COR-L47 (cell line): ENCODE results near the gene PSMB1.
A peak's percentile ranks its signal among the peaks of the same experiment; 100 is the strongest.

Source experiments
- DNase-seq: peaks from one replicate; lab custom pipeline; 2025; lab: John Stamatoyannopoulos, UW

Gene PSMB1

GRCh38 chr6:170552765-170553533 lies at the start of gene PSMB1:
PSMB1 (minus strand) TSS chr6:170553307; CDS start chr6:170553242, 65 bp downstream.
- DNase-seq: peak; percentile 70

DNA sequence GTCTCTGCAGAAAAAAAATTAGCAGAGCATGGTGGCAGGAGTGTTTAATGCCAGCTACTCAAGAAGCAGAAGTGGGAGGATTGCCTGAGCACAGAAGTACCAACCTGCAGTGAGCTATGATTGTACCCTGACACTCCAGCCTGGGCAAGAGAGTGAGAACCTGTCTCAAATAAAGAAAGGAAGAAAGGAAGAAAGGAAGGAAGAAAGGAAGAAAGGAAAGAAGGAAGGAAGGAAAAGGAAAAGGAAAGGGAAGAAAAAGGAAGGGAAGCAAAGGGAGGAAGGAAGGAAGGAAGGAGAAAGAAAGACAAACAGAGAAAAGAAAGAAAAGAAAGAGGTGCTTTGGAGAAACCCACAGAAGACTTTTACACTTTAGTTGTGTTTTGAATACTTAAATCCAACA lies 44.2 kb upstream of the PSMB1 start:
- DNase-seq: no peak

DNA sequence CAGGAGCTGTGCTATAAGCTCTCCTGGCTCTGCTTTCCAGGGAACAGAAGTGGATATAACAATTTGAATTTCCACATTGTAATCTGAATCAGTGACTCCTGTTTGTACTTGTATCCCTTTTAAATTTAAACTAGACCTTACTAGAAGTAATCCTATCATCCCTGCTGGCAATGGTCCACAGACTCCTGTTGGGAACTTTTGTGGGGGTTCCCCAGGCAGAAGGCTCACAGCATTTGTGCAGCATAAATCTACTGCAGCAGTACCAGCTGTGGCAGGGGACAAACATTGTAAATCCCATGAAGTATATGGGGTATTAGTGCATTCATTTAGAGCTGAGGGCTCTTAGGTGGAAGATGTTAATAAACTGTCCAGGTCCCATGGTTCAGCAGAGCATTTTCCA lies 43.3 kb upstream of the PSMB1 start:
- DNase-seq: no peak

GRCh38 chr6:170590725-170591124 lies 37.6 kb upstream of the PSMB1 start:
- no peak for DNase-seq

- DNase-seq: no peak
Measured at GRCh38 chr6:170584954-170585498, 31.9 kb upstream of the PSMB1 start.

DNA sequence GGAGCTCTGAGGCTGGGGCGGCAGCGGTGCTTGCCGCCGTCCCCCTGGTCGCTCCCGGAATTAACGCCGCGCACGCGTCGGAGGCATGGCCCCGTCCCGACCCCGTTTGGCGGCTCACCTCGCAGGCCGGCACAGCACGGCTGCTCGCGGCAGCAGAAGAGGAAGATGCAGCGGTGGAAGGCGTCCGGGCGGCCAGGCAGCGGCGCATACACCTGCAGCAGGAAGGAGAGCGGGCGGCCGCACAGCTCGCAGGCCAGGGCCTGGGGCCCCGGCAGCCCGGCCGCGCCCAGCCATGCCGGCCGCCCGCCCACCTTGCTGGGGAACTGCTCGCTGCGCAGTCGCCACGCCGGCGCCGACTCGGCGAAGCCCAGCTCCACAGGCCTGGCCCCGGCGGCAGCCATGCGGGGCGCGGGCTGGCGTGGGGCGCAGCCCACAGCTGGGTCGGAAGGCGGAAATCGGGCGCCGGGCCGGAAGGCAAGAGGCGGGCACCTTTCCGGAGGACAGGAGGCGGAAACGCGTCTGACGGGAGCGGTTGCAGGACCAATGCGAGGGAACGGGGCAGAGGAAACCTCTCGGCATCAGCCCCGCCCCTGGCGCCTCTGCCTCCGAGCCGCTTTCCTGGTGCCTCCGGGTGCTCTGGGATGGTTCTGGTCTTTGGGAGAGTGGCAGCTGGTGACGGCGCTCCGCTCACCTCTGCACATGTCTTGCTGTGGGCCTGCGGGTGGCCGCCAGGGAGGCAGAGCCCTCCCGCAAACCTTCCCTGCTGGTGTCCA lies 31.3 kb upstream of the PSMB1 start, which contains the start of gene PDCD2:
Gene PDCD2 (minus strand): TSS at position 457 of the 773 bp plus-strand sequence. CDS start 56 bp downstream, at position 401.
- DNase-seq: peak; percentile 62

DNA sequence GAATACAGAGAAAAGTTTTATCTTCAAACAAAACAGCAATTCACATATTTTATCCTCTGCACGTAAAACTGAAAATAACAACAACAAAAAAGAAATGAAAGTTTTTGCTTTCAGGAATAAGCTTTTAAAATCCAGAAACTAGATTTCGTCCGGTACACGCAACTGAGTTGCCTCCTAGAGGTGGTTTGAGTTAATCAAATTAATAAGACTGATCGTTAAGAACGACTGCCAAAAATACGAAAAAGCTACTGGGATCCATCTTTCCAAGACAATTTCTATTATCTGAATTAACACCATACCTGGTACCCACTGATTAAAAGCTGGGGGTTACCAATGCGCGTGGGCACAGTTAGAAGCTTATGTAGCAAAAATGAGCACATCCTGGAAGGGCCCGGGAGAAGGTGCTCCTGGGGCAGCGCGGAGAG lies 30.7 kb upstream of the PSMB1 start:
- no peak for DNase-seq

GRCh38 chr6:170578909-170579308 lies 25.8 kb upstream of the PSMB1 start:
- DNase-seq: no peak

- no peak for DNase-seq
Measured at GRCh38 chr6:170575250-170575649, 22.1 kb upstream of the PSMB1 start.

DNA sequence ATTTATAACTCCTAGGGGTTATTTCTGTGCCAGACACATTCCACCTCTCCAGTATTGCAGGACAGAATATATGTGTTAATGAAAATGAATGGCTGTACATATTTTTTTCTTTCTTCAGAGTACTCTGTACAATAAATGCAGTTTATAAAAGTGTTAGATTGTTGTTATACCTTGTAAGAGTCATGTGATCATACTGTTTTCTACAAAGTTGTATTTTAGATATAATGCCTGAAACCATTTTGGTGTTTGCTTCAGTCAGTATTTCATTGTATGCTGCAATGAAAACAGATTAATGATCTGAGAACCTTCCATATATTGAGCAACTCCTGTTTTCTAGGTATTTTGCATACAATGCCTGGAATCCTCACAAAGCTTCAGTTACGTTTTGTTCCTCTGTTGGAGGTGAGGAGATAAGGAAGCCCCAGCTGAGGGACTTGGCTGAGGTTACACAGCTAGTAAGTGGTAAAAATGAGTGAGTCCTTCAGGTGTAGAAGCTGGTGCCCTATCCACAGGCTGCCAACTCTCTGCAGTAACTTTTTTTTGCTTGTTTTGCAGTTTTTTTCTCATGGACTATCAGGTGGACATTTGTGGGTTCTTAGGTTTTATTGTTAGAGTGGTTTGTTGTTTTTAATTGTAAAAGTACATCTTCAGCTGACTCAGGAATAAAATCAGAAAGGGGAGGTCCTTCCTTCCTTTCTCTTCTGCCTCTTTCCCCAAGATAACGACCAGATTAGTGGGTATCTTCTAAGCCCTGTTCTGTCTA lies 19.8 kb upstream of the PSMB1 start:
- DNase-seq: no peak

DNA sequence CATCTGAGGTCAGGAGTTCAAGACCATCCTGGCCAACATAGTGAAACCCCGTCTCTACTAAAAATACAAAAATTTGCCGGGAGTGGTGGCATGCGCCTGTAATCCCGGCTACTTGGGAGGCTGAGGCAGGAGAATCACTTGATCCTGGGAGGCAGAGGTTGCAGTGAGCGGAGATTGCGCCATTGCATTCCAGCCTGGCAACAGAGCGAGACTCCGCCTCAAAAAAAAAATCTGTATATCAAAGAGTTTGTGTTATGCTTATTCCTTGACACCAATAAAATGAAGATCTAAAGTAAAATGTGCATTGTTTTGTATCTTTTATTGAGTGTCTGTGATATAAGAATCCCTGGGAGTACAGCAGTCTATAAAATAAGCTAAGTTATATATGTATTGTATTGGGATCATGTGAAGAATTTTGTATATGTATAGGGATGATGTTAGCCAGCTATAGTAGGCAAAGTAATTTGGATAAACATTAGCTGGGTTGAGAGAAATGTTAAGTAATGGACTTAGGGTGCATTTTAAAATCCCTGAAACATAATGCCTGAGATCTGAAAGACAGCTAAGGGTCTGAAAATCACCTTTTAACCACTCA lies 11.9 kb upstream of the PSMB1 start:
- DNase-seq: no peak

GRCh38 chr6:170561555-170561954 lies 8.4 kb upstream of the PSMB1 start:
- DNase-seq: no peak

- DNase-seq: no peak
Measured at GRCh38 chr6:170555305-170555704, 2.2 kb upstream of the PSMB1 start.

DNA sequence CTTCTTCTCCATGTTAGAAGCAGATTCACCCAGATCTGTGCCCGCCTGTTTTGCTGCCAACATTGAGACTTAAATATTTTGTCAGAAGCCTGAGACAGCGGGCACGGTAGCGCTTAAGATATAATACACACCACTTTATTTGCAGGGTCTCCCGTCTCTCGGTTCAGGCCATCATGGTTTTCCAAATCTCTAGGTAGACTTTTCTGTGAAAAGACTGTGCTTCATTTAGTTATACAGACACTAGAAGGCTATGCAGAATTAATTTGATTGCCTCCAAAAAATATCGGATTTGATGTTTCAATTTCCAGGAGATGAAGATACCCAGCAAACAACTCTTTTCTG lies 1.7 kb upstream of the PSMB1 start:
- no peak for DNase-seq

- peak; percentile 88 for DNase-seq
Measured at GRCh38 chr6:170554013-170554795, 1.1 kb upstream of the PSMB1 start, which contains the start of gene TBP. TBP (plus strand) TSS chr6:170554369; CDS start chr6:170557030, 2,661 bp downstream.

- no peak for DNase-seq
Measured at GRCh38 chr6:170553534-170554012, 466 bp upstream of the PSMB1 start.

- no peak for DNase-seq
Measured at GRCh38 chr6:170545405-170545804, 7.7 kb downstream of the PSMB1 start.

- no peak for DNase-seq
Measured at GRCh38 chr6:170542031-170542719, 10.9 kb downstream of the PSMB1 start.

GRCh38 chr6:170537329-170537728 lies 15.8 kb downstream of the PSMB1 start:
- no peak for DNase-seq

DNA sequence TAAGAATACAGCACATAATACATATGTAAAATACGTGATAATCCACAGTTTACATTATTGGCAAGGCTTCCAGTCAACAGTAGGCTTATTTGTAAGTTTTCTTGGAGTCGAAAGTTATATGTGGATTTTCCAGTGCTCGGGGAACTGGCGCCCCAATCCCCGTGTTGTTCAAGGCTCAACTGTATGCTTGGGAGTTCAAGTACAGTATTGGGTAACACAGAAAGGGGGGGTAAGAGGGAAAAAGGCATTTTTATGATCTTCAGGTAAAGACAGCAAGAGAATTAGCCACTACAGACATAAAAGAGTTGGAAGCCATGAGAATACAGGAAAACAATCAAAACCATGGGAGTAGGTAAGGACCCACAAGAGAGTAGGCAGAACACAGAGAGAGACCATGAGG lies 16.4 kb downstream of the PSMB1 start:
- no peak for DNase-seq
